Sigmoid colon (tissue), 7 donors: ENCODE data around the gene WDR11. TPM values are rescaled to one million over a fixed set of nuclear protein-coding genes. Genes with fewer than 3 reads are reported as not detected.

ENCODE experiments used
- DNase-seq: peaks from one replicate; pipeline ENCODE4 v3.0.0-alpha.2; 2019
- H3K27ac ChIP-seq, 4 donors: fragments of 200-600 bp; sonication (generic); one replicate each; pipeline ENCODE4 v1.5.1; 2016 to 2019; ENCODE audit warnings: mild to moderate bottlenecking in 1 of 4
- H3K27me3 ChIP-seq, 3 donors: fragments of 200-600 bp; sonication (generic); one replicate each; pipeline ENCODE4 v1.5.1; 2019; ENCODE audit warnings: mild to moderate bottlenecking in 1 of 3
- H3K36me3 ChIP-seq, 4 donors: fragments of 200-600 bp; sonication (generic); one replicate each; pipeline ENCODE4 v1.5.1; 2016 to 2019
- H3K4me1 ChIP-seq, 4 donors: fragments of 200-600 bp; sonication (generic); one replicate each; pipeline ENCODE4 v1.5.1; 2017 to 2019
- H3K4me3 ChIP-seq, 4 donors: fragments of 200-600 bp; sonication (generic); one replicate each; pipeline ENCODE4 v1.5.1; 2017 to 2019; ENCODE audit warnings: mild to moderate bottlenecking in 2 of 4, moderate library complexity in 1 of 4
- H3K9me3 ChIP-seq, 4 donors: fragments of 200-600 bp in 3 of 4; sonication (generic) in 3 of 4; one replicate each; pipeline versions ENCODE4 v1.5.1 to v1.6.1; 2013 to 2019
- EP300 ChIP-seq, 4 donors: sonication (generic); formaldehyde crosslinking; IDR thresholded peaks; one replicate each; pipeline ENCODE4 v1.6.1; 2017; ENCODE audit warnings: antibody characterized with exemption in 4 of 4
- POLR2A ChIP-seq, 2 donors: fragments of 450-650 bp; IDR thresholded peaks; one replicate each; pipeline ENCODE4 v1.6.1; 2016; ENCODE audit warnings: antibody characterized with exemption in 2 of 2, mild to moderate bottlenecking in 2 of 2, moderate library complexity in 2 of 2
- POLR2AphosphoS5 ChIP-seq, 4 donors: sonication (generic); formaldehyde crosslinking; IDR thresholded peaks; one replicate each; pipeline ENCODE4 v1.6.1; 2017; ENCODE audit warnings: antibody characterized with exemption in 4 of 4
- WGBS, 2 donors: extraction: QIAGEN DNeasy Blood & Tissue Kit; methylation state at CpG; one replicate each; pipeline ENCODE4 v1.1.7; 2013; 5-methylcytosine and 5-hydroxymethylcytosine counted together
- intact Hi-C: fragments of 100-400 bp; cut with DNase I; formaldehyde crosslinking; loops from one replicate; pipeline ENCODE4 v1.15.1; 2023
- polyA plus RNA-seq, 3 donors: library from polyadenylated mRNA; stranded (reverse); fragments of 200-250 nt; gene quantifications; one replicate each; pipeline ENCODE4 v1.2.3, GENCODE V29; 2013
- total RNA-seq, 4 donors: library from RNA; depleted of rRNA; stranded (reverse); fragments of >200 nt; gene quantifications; one replicate each; pipeline ENCODE4 v1.1.0, GENCODE V29; 2016
- TF ChIP-seq, protein P1 (sequence below), 4 experiments: fragments of 450-650 bp in 3 of 4; fragments of 200-600 bp in 1 of 4; IDR thresholded peaks; one replicate each; pipeline ENCODE4 v1.5.1; 2016 to 2019; ENCODE audit warnings: antibody characterized with exemption in 4 of 4, mild to moderate bottlenecking in 3 of 4, moderate library complexity in 2 of 4
- donor health status: healthy with polysubstance abuse.
- donor health status: Bipolar disorder and iron deficiency.
- donor health status: healthy.

WDR11 gene
- total and polyA plus RNA-seq, 7 donors = 18.5 to 65.1 (median 40.3) TPM

DNA sequence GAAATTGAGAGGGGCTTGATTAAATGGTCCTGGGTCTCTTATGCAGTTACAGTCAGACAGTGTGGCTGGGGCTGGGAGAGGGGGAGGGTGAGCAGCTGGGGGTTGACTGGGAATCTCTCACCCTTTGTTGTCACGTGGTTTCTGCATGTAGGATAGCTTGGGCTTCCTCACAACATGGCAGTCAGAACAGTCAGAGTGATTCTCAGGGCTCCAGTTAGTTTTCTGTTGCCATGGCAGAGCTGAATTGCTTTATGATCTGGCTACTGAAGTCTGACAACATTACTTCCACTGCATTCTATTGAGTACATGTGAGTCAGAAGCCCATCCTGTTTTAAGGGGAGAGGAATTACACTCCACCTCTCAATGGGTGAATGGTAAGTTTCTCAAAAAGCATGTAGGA is 102.7 kb downstream of the WDR11 start:
- H3K27me3 ChIP-seq = peaks cover 0 to 12% (median 0%) of the 10 kb centered on the region in 3 donors
- no peak overlapping the region for H3K4me3 ChIP-seq
- no peak overlapping the region for H3K27ac ChIP-seq
- DNase-seq = no peak
- 74 to 98% methylated on average over 1 of the region's 1 CpG for WGBS, 2 donors
- peaks cover 0 to 13% (median 9%) of the 10 kb centered on the region in 4 donors for H3K4me1 ChIP-seq
- no peak for TF ChIP-seq POLR2AphosphoS5 (IDR thresholded peaks at IDR 0.05)
- TF ChIP-seq, protein P1, sequence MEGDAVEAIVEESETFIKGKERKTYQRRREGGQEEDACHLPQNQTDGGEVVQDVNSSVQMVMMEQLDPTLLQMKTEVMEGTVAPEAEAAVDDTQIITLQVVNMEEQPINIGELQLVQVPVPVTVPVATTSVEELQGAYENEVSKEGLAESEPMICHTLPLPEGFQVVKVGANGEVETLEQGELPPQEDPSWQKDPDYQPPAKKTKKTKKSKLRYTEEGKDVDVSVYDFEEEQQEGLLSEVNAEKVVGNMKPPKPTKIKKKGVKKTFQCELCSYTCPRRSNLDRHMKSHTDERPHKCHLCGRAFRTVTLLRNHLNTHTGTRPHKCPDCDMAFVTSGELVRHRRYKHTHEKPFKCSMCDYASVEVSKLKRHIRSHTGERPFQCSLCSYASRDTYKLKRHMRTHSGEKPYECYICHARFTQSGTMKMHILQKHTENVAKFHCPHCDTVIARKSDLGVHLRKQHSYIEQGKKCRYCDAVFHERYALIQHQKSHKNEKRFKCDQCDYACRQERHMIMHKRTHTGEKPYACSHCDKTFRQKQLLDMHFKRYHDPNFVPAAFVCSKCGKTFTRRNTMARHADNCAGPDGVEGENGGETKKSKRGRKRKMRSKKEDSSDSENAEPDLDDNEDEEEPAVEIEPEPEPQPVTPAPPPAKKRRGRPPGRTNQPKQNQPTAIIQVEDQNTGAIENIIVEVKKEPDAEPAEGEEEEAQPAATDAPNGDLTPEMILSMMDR (IDR thresholded peaks at IDR 0.05) = no peak
- TF ChIP-seq EP300 (IDR thresholded peaks at IDR 0.05) = no peak
- no peak for TF ChIP-seq POLR2A (IDR thresholded peaks at IDR 0.05)
- H3K9me3 ChIP-seq = peaks cover 0 to 8% (median 5%) of the 10 kb centered on the region in 4 donors
- H3K36me3 ChIP-seq = no peaks in the 10 kb centered on the region
- intact Hi-C loops = no loop called here
